ENCODE results near the gene CCDC89.
"Not testable (repeated sequence)": the region's sequence is repeated elsewhere in the genome, so short reads cannot be mapped to it uniquely, and the experiment has no call there.

The CCDC89 gene

DNA sequence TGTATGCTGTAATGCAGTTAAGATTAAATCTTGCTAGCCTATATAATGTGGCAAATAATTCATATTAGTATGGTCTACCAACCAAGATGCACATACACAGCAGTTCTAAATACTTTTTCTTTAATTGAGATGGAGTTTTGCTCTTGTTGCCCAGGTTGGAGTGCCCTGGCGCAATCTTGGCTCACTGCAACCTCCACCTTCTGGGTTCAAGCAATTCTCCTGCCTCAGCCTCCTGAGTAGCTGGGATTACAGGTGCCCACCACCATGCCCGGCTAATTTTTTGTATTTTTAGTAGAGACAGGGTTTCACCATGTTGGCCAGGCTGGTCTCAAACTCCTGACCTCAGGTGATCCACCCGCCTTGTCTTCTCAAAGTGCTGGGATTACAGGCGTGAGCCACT lies 31.7 kb downstream of the CCDC89 start:
- not testable (repeated sequence) for DNase-seq

DNA sequence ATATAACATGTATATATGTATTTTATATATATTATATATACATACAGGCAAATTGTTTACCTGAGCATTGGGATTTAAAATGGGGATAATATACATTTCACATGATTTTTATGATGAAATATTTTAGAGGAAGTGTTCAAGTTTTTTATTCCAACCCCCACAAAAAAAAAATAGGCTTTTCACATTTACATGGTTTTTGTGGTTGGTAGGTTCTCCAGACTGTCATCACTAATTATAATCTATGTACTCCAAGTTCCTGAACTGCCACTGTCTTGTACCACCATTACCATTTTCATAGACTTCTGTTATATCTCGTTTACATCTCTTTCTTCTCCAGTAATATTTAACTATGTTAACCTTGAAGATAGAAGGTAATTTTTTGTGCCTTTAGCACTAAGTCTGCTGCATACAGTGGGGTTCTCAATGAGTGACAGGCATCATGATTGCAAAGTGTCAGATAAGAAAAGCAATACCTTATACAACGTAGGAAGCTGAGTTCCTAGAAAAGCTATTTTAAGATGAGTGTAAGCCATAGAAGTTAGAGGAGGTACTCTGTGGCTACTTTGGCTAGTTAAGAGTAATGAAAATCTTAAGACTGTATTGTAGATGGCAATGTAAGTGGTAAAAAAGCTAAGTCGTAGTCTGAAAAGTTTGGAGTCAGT lies 33.1 kb downstream of the CCDC89 start:
- no peak for DNase-seq

DNA sequence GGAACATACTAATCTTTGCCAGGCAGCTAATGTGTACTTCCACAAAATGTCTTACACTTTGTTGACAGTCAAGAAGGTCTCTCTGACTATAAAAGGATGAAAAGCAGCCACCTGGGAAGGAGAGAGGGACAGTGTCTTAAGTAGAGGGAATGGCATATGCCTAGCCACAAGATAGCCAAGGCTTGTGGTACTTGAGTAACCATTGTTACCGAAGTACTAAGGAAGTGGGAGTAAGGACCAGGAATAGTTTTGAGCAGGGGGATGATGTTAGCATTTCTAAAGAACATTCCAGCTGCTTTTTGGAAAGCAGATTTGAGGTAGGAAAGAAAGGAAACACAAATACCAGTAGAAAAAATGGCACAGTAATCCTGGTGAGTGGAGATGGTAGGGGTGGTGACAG lies 34.9 kb downstream of the CCDC89 start:
- DNase-seq, result no peak

DNA sequence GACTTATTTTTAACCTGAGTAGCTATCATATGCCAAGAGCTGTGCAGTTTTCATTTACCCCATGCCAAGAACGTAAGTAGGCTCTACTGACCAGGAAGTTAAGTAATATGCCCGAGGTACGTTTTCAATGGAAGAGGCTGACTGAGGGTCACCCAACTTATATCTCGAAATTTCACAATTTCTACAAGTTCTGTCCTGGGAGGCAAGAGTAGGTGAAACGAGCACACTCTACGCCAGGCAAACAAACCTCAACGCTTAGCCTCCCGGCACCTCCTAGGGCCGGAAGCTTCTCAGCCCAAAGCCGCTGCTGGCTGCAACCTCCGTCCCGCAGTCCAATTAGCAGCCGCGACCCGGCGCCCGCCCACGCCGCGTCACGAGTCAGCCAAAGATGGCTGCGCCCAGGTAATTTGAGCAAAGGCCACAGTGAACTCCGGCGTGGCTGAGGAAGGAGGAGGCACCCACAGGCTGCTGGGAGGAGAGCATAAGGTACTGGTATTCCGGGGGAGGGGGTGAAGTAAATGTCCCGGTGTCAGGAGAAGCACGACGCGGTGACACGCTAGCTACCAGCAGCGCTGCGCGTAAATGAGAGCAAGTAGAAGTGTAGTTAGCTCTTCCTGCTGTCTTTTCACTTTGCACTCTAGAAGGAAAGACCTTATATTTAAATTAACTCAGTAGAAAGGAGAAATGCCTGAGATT lies 38.2 kb downstream of the CCDC89 start, which contains the start of gene TMEM126A:
Gene TMEM126A (plus strand): TSS at position 364 of the 696 bp plus-strand sequence. CDS start 2,289 bp downstream, outside the sequence.
- DNase-seq, result peak; percentile 30 to 95 (median 82)

DNA sequence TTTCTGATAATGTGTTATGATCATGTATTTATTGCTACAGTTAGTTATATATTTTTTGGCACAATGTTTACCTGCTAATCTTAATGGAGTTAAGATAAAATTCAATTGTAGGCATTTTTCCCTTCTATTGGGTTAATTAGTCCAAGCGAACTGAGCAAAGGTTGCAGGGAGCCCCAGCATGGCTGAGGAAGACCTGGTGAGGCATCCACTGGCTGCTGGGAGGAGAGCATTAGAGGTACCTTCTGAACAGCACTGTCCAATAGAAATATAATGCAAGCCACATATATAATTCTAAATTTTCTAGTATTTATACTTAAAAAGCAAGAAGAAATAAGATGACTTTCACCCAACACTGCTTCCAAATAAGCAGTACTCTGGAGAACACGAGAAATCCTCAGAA lies 38.9 kb downstream of the CCDC89 start:
- DNase-seq, result no peak

DNA sequence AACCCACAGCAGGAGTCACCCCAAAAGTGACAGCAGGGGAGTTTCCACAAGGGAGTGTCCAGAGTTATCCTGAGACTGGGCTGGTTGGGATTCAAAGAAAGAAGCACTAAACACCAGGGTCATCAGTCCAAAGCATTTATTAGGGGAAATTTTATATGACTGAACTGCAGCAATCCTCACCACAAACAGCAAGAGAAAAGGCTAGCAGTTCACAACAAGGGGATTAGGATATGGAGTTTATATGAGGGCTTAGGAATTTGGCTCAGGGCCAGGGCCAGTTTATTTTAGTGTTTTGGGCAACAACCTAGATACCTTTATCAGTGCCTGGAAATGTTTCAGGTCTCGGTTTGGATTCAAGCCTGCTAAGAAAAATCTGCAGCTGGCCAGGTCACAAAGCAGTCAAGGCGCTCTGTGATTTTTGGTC lies 42.8 kb downstream of the CCDC89 start:
- no peak for DNase-seq

DNA sequence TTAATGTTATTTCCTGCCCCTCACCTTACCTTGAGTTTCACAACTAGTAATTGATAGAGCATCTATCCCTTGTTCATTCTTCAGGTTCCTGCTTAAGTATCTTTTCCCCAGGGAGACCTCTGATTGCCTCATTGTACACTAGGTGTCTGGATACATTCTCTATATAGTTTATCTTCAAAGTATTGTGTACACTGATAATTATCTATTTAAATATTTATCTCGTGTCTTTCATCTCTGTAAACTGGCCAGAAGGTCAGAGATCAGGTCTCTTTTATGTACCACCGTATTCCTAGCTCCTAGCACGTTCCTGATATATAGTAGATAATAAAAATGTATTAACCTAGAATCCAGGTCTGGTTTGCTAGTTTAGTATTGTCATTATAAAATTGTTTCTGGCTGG lies 51.2 kb downstream of the CCDC89 start:
- no peak for DNase-seq
